Esophagus muscularis mucosa (tissue), 3 donors: ENCODE results near the gene HS6ST3.

Source experiments
- POLR2A ChIP-seq: fragments of 450-650 bp; IDR thresholded peaks from one replicate; pipeline ENCODE4 v1.6.1; 2017; ENCODE audit warnings: antibody characterized with exemption, moderate library complexity, mild to moderate bottlenecking, low read depth
- POLR2AphosphoS5 ChIP-seq, 2 donors: sonication (generic); formaldehyde crosslinking; IDR thresholded peaks; one replicate each; pipeline ENCODE4 v1.6.1; 2017; ENCODE audit warnings: antibody characterized with exemption in 2 of 2
- TF ChIP-seq, protein P1 (sequence below), 3 experiments: fragments of 200-600 bp in 2 of 3; fragments of 450-650 bp in 1 of 3; sonication (generic) in 2 of 3; IDR thresholded peaks; one replicate each; pipeline ENCODE4 v1.5.1; 2017 to 2019; ENCODE audit warnings: antibody characterized with exemption in 3 of 3, mild to moderate bottlenecking in 2 of 3, moderate library complexity in 1 of 3

DNA sequence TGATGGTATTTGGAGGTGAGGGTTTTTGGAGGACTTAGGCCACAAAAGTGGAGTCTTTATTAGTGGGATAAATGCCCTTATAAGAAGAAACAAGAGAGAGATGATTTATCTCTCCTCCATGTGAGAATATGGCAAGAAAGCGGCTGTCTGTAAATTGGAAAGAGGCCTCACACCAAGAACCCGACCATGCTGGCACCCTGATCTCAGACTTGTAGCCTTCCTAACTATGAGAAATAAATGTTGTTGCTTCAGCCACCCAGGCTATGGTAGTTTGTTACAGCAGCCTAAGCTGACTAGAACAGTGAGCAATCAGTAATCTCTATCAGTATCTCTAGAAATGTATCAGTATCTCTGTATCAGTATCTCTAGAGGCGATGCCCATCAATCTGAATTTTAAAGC lies 617.2 kb downstream of the HS6ST3 start:
- TF ChIP-seq, protein P1, sequence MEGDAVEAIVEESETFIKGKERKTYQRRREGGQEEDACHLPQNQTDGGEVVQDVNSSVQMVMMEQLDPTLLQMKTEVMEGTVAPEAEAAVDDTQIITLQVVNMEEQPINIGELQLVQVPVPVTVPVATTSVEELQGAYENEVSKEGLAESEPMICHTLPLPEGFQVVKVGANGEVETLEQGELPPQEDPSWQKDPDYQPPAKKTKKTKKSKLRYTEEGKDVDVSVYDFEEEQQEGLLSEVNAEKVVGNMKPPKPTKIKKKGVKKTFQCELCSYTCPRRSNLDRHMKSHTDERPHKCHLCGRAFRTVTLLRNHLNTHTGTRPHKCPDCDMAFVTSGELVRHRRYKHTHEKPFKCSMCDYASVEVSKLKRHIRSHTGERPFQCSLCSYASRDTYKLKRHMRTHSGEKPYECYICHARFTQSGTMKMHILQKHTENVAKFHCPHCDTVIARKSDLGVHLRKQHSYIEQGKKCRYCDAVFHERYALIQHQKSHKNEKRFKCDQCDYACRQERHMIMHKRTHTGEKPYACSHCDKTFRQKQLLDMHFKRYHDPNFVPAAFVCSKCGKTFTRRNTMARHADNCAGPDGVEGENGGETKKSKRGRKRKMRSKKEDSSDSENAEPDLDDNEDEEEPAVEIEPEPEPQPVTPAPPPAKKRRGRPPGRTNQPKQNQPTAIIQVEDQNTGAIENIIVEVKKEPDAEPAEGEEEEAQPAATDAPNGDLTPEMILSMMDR (IDR thresholded peaks at IDR 0.05): no peak
- TF ChIP-seq POLR2A (no peak), POLR2AphosphoS5 (IDR thresholded peaks at IDR 0.05) (no peak)
